Stimulated activated CD4-positive, alpha-beta T cell treated with anti-CD3 and anti-CD28 coated beads, Interleukin-2, amount 100 ng/mL, for 4 hours (primary cell): Measurements from ENCODE around the gene CD9.
"Not testable (repeated sequence)": the region's sequence is repeated elsewhere in the genome, so short reads cannot be mapped to it uniquely, and the experiment has no call there.

Experiments used
- DNase-seq: peaks from one replicate; pipeline ENCODE4 v3.0.0-alpha.2; 2020; ENCODE audit warnings: low read depth

The CD9 gene

DNA sequence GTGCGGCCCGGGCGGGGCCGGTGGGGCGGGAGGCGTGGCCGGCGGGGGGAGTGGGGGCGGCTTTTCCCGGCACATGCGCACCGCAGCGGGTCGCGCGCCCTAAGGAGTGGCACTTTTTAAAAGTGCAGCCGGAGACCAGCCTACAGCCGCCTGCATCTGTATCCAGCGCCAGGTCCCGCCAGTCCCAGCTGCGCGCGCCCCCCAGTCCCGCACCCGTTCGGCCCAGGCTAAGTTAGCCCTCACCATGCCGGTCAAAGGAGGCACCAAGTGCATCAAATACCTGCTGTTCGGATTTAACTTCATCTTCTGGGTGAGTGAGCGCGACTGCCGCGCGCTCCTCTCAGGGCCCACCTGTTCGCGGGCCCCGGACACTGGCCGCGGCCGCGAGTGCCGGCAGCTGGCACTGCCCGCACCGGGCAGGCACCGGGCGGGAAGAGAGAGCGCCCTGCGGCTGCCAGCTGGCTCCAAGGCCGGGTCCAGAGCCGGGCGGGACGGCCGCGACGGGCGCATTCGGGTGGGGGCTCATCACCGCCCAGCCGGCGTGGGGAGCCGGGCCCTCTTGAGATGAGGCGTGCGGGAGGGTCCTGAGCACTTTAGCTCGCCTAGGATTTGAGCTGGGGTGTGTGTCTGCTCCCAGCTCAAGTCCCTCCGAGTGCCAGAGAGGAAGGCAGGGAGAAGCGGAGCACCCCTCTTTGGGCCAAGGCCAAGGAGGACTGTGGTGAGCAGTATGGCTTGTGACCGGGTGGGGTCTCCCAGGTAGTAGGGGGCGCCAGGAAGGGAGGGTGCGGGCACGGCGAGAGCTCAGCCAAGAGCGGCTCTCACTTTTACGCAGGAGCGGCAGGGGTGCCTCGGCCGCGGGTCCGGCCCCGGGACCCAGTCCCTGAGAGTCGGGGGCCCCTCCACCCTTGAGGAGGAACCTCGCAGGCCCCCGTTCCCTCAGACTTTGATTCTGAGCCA, at the start of gene CD9:
Gene CD9 (plus strand): TSS at position 145 of the 957 bp plus-strand sequence. CDS start 100 bp downstream, at position 245.
- peak; percentile 23 for DNase-seq

DNA sequence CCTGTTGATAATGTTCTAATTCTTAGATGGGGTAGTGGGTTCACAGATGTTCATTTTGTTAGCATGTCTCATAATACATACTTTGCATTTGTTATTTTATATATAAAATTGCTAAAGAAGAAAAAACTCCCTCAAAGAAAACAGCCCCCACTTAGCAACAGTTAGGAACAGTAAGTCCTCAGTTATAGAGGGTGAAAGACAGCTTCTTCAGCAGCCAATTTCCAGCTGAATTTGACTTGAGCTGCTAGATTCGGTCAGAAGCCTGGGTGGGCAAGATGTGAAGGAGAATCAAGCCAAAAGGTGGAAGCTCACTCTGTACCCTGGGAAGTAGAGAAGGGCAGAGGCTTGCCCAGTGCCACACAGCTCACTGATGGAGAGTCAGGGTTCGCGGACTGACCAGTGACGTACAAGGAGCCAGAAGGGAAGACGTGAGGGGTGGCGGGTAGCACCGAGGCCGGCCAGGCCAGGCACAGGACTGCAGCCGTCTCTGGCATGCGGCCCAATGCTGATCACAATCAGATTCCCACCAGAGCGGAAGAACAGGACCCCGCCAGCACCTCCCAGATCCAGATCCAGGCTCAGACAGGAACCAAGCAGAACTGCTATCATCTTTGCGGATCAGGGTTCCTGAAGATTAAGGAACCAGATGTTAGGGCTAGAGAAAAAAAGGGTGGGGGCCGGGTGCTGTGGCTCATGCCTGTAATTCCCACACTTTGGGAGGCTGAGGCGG, 45.3 kb upstream of the CD9 start:
- no peak for DNase-seq

- DNase-seq: no peak
Observed at GRCh38 chr12:6157482-6157881, 42.7 kb upstream of the CD9 start.

- no peak for DNase-seq
Observed at GRCh38 chr12:6158255-6158654, 41.9 kb upstream of the CD9 start.

DNA sequence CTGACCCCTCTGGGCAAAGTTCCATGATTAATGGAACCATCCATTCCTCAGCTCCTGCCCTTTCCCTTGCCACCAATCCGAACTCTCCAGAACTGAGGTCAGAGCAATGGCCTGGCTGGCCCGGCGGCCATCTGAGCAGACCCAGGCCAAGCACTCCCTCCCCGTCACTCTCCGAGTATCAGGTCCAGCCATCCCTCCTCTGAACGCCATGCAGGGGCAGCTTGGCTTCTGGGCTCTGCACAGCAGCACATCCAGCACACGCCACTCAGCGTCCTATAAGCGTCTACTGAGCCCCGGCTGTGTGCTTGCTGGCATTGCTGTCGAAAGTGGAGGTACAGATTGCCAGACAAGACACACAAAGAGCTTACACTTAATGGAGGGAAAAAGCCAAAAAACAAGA, 41.5 kb upstream of the CD9 start:
- no peak for DNase-seq

DNA sequence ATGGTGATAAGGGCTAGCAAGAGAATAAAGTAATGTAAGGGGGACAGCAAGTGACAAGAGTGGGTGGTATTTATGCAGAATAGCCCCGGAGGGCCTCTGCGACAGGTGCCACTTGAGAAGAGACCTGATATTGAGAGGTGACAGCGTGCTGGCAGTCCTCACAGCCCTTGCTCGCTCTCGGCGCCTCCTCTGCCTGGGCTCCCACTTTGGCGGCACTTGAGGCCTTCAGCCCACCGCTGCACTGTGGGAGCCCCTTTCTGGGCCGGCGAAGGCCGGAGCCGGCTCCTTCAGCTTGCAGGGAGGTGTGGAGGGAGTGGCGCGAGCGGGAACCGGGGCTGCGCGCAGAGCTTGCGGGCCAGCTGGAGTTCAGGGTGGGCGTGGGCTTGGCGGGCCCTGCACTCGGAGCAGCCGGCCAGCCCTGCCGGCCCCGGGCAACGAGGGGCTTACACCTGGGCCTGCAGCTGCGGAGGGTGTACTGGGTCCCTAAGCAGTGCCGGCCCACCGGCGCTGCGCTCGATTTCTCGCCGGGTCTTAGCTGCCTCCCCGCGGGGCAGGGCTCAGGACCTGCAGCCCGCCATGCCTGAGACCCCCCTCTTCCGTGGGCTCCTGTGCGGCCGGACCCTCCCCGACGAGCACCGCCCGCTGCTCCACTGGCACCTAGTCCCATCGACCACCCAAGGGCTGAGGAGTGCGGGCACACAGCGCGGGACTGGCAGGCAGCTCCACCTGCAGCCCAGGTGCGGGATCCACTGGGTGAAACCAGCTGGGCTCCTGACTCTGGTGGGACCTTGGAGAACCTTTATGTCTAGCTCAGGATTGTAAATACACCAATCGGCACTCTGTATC, 40.8 kb upstream of the CD9 start:
- DNase-seq: not testable (repeated sequence)

DNA sequence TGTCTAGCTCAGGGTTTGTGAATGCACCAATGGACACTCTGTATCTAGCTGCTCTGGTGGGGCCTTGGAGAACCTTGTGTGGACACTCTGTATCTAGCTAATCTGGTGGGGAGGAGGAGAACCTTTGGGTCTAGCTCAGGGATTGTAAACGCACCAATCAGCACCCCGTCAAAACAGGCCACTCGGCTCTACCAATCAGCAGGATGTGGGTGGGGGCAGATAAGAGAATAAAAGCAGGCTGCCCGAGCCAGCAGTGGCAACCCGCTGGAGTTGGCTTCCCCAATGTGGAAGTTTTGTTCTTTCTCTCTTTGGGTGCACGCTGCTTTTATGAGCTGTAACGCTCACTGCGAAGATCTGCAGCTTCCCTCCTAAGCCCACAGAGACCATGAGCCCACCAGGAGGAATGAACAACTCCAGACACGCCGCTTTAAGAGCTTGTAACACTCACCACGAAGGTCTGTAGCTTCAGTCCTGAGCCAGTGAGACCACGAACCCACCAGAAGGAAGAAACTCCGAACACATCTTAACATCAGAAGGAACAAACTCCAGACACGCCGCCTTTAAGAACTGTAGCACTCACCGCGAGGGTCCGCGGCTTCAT, 40.1 kb upstream of the CD9 start:
- not testable (repeated sequence) for DNase-seq

DNA sequence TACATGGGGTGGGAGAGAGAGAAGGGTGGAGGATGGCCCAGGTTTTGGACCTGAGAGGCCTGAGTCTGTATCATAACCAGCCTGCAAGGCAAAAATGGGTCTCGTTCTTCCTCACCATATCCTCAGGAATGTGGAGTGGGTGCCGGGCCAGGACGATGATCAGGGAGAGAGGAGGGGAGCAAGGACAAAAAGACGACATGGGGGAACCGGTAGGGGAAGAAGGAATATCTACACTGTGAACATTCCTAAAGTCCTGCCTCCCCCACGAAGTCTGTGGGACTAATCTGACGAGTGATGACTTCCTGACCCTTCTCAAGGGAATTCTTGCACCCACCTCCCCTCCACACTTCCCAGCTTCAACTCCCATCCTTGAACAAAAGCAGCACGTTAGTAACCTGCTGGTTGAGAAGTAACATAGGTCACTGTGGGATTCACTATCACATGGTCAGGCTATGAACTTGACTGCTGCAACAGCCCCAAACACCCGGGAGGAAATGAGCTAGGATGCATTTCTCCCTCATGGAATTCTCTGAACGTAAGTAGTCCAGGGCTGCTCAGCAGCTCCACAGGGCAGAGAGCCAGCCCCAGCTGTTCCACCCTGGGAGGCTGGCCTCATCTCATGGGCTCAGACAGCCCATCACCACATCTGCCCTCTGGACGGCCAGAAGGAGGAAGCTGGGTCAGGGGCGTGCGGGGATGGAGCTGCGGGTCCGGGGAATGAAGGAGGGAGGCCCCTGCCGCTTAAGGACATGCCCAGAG, 38.9 kb upstream of the CD9 start:
- DNase-seq: no peak

- no peak for DNase-seq
Observed at GRCh38 chr12:6163416-6164060, 36.7 kb upstream of the CD9 start.

DNA sequence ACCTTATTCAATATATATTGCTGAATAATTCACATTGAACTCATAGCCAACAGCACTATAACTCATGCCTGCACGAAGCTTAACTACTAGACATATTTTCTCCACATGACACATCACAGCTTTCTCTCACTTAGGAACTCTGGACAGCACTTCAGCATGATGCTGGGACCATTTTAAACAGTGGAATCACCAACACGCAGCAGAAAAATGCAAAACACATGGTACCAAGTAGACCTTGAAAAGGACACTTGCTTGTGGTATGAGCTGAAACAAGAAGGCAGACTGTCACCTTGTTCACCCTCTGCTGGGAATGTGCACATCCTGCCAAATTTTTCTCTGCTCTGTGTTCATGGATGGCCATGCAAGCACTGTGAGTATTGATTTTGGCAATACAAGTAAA, 34.8 kb upstream of the CD9 start:
- no peak for DNase-seq

DNA sequence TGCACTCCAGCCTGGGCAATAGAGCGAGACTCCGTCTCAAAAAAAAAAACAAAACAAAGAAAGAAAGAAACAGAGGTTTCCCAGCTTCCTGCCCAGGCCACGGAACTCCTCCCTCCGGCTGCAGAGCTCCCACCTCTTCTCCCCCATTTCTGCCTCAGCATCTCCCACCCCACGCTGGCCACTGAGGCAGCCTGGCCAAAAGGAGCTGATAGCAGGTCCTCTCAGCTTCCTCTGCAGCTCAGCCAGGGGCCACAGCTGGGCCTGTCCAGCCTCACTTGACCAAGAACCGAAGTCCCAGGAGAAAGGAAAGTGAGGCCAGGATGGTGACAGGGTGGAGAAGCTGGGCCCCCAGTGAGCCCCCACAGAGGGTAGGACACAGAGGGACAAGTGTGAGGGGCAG, 33.4 kb upstream of the CD9 start:
- no peak for DNase-seq

DNA sequence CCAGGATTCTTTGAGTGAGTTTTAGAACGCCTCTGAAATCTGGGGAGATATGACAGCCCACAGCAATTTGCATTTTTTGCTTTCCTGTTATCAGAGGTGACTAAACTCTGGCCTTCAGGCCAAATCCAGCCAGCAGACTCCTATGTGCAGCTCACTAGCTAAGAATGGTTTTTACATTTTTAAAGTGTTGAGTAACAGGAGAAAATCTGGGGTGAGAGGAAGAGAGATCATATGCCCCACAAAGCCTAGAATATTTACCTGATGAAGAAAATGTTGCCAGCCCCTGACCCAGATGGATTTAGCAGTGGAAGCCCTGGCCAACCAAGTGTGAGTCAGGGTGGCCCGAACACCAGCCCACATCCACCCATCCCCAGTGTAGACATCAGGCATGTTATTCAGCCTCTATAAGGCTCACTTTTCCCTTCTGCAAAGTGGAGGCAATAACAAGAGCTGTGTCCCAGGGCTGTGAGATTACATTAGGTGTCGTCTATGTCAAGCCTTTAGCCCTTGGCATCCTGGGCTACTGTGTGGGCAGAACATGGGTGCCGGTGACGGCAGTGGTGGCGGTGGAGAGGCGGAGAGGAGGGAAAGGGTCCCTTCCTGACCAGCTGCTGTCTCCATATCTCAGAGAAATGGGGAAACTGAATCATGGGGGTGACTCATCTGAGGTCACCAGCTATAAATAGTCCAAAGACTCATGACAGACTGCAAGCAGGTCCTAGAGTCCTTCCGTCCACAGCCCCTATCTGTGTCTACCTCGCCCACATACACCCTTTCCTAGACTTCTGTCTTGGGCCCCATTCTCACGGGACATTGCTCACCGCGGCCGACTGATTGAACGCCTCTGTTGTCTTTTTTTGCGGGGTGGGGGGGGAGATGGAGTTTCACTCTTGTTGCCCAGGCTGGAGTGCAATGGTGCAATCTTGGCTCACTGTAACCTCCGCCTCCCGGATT, 32.6 kb upstream of the CD9 start:
- DNase-seq: peak; percentile 57

GRCh38 chr12:6171409-6172015, 28.7 kb upstream of the CD9 start:
- DNase-seq: no peak

DNA sequence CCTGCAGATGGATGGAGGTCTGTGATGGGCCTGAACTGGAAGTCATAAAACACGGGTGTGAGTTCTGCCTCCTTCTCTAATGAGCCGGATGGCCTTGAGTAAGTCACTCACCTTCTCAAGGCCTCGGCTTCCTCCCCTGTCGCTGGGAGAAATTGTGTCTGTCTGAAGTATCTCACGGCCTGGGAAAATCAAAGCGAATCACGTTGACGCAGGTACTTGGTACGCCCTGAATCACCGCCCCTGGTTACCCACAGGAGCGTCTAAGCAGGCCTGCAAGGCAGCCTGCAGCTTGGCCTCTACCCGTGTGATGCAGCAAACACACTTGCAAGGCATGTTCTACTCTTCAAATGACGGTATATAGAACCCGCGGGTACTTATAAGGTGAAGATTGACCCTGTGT, 28.1 kb upstream of the CD9 start:
- no peak for DNase-seq

- DNase-seq: no peak
Observed at GRCh38 chr12:6172862-6173261, 27.3 kb upstream of the CD9 start.

- DNase-seq: no peak
Observed at GRCh38 chr12:6177642-6178358, 22.4 kb upstream of the CD9 start.

DNA sequence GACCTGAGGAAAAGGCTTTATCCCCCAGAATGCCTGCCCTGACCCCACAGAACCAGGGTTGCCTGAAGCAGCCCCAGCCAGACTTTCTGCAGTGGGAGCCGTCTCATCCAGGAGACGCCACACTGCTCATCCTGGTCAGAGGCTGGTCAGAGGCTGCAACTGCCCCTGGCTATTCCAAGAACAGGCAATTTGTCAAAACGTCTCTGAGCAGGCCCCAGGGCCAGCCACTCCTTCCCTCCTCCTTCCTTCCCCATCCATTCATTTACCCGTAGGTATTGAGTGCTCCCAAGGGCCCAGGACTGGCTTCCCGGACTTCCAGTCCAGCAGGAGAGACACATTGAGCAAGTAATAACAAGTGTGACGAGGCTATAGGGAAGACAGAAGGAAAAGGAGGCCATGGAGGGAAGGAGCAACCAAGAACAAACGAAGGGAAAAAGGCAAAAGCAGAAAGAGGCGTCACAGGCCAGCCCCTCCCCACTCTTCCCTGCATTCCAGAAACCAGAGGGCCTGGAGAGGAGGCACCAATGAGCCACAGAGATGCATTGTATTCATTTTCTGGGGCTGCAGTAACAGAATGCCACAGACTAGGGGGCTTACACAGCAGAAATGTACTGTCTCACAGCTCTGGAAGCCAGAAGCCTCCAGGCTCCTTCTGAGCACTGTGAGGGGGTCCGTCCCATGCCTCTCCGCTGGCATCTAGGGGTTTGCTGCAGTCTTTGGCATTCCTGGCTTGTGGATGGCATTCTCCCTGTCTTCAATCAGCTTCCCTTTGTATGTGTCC, 21.0 kb upstream of the CD9 start:
- no peak for DNase-seq
